HG03066 (cell line): Measurements from ENCODE around the gene KRT8.

Experiments used
- ATAC-seq: cut with Tn5 transposase; IDR thresholded peaks from one replicate; pipeline ENCODE4 v1.9.1; 2021; ENCODE audit warnings: low read depth; ENCODE audit not compliant: unreplicated experiment

Gene KRT8

GRCh38 chr12:52925717-52926595 lies 21.1 kb upstream of the KRT8 start:
- ATAC-seq, result no peak

DNA sequence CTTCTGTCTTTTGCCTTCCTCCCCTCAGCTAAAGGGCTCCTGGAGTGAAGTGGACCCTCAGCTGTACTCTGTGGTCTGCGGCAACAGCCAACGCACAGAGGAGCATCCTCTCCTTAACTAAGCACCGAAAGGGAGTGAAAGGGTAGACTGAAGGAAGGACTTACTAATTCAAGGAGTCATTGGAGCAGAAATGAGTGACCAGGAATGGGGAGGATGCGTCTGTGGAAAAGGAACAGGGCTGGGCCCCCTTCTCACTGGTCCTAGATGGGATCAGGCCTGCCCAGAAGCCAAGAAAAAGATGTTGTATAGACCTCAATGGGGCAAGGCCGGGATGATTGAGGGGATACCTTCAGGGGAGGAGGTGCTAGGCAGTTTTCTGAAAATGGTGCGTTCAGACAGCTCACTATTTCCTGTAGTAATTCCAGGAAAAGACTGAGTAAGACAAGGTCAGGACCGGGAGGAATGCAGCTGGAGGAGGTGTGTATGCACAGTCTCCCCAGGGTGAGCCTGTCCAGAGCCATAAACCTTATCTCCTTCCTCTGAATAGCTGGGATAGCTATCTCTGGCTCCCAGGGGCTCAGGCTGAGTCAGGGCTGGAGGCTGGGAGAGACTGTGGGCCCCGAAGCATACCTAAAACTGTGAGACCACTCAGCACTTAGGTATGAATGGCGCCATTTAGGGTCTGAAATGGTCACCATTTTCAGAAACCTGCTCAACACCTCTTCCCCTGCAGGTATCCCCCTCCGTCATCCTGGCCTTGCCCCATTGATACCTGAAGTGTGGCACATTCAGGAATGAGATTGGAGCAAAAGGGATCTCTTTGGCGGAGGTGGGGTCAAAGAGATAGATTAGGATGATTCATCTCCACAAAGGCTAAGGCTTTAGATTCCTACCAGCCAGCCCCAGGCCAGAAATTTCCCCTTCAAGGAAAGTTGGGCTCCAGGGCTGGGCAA lies 20.2 kb upstream of the KRT8 start:
- ATAC-seq, result no peak

DNA sequence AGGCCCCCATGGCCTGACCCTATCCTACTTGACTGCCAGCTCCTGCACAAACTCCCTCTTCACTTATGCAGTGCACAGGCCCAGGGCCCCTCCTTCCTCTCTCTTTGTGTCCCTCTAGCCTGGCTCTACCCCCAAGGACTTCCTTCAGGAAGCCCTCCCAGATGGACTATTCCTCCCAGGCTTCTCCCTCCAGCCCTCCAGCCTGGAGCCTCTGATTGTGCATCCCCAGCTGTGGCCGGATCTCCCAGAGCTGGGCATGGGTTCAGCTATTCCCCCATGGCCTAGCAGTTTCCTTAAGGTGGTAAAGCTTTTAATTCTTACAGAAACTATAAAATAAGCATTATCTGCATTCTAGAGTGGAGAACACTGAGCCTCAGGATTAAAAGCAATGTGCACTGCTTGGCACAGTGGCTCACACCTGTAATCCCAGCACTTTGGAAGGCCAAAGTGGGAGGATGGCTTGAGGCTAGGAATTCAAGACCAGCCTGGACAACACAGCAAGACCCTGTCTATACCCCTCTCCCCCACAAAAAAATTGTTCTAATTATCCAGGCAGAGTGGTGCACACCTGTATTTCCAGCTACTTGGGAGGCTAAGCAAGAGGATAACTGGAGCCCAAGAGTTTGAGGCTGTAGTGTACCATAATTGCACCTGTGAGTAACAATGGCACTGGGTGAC lies 16.8 kb upstream of the KRT8 start:
- ATAC-seq, result no peak

DNA sequence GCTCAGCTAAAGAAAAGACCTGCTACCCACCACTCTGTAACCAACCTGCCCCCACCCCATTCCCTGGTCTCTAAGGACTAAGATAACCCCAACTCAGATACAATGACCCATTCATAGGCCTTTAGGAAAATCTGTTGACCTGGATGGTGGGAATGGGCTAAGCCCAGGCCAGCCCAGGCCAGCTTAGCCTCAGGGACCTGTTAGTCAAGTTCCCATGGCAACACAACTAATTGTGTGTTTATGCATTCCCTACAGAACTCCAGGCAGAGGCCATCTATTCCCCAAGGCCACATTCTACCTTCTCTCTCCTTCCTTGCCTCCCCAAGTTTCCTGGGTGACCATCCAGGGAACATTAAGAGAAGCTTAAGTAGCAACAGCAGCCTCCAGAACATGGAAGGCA lies 16.1 kb upstream of the KRT8 start:
- ATAC-seq, result no peak

DNA sequence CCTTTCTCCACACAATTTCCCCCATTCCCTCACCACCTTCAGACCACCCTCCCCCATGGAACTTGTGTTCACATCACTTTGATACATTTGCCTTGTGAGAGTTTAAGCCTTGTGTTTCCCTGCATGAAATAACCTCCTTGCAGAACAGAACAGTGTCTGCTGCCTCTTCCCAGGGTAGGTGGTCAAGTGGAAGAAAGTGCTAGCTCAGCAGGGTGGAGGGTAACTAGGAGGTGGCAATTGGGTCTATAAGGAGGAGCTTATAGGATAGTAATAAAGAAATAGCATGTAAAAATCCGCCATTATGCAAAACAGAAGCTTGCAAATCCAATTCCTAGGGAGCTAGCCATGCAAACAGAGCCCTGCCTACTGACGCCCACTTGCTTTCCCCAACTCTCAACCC lies 13.9 kb upstream of the KRT8 start:
- ATAC-seq, result no peak

DNA sequence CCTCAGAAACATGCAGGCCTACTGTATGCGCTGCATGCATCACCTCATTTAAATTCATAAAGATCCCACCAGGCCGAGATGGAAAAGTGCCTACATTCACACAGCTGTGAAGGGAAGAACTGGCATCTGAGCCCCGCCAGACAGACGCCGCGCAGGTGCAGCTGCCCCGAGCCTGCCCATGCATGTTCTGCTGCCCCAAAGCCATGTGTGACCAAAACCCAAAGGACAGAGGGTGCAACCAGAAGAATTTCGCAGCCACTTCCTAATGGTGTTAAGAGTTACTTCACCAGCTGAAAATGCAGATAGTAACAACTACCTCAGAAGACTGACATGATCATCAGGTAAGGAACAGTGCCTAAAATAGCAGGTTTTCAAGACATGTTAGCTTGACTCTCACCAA lies 13.5 kb upstream of the KRT8 start:
- ATAC-seq, result no peak

DNA sequence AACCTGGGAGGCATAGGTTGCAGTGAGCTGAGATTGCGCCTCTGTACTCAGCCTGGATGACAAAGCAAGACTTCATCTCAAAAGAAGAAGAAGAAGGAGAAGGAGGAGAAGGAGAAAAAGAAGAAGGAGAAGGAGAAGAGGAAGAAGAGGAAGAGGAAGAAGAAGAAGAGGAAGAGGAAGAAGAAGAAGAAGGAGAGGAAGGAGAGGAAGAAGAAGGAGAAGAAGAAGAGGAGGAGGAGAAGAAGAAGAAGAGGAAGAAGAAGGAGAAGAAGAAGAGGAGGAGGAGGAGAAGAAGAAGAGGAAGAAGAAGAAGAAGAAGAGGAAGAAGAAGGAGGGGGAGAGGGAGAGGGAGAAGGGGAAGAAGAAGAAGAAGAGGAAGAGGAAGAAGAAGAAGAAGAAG lies 12.9 kb upstream of the KRT8 start:
- no peak for ATAC-seq

DNA sequence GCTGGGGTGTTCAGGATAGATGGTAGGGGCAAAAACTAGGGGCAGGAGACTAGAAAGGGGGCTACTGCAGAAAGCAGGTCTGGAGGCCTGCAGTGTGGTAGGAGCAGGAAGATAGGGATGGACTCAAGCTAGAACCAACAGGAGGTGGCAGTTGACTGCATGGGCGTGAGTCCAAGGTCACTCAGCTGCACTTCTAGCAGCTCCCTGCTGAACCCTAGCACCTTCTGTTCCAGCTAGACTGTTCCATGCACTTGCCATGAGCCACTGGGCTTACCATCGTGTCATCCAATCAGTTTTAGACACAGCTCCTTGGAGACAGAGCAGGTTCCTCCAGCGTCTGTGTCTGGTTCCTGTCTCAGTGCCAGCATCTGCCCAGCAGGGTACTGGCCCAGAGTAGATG lies 11.3 kb upstream of the KRT8 start:
- ATAC-seq, result no peak

DNA sequence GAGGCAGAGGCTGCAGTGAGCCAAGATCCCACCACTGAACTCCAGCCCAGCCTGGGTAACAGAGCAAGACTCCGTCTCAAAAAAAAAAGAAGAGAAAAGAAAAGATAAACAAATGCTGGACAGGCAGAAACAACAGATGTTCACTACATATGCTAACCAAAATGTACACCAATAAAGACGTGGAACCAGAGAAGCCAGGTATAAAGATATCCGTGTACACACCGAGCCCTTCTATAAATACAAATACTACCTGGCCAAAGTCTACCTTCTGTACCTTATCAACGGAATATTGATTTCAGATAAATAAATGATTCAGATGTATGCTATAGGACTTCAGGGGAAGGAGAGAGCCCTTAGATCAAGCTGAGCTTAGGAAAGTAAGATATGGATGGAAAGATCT lies 10.8 kb upstream of the KRT8 start:
- no peak for ATAC-seq

DNA sequence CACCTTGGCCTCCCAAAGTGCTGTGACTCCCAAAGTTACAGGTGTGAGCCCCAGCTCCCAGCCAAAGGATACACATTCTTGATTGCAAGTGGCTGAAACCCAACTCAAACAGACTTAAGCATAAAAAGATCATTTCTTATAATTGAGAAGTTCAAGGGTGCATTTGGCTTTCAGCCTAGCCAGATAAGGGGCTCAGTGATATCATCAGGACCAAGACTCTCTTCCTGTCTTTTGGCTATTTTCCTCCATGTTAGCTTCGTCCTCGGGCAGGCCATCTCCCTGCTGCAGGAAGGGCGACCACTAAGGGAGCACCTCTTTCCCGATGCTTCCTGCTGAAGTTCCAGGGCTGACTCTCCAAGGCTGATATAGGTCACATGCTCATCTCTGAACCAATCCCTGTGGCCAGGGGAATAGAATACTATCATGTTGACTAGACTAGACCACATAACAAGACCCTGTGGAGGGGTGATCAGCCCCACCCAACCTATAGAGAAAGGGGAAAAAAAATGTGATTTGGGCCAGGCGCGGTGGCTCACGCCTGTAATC lies 9.8 kb upstream of the KRT8 start:
- ATAC-seq, result no peak

- ATAC-seq, result no peak
Observed at GRCh38 chr12:52913431-52913821, 8.6 kb upstream of the KRT8 start.

DNA sequence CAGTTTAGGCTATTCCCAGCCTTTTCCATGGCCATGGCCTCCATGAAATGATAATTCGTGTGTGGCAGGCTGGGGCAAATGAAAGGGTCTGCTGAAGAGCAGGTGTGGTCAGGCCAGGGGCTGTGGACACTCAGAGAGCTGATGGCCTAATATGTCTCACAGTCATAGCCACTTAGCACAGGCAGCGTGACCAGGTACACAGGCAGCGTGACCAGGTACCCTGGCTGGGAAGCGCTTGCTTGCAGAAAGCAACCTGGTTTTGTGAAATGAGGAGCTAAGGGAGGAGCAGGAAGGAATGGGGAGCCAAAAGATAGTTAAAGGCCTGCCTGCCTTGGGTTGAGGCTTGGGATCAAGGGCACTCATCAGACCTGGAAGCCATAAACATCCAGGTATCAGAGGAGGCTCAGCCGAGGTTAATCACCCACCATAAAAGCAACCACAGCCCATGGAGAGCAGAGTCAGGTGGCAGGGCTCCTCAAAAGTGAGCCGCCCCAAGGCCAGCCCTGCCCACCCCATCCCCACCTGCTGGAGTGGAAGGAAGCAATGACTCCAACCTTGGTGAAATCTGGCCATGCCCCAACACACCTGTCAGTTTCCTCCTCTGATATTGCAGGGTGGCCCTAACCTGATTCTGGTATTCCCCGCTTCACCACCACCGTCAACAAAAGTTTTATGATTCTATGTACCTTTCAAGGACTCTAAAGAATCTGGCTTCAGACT lies 8.0 kb upstream of the KRT8 start:
- ATAC-seq, result no peak

- no peak for ATAC-seq
Observed at GRCh38 chr12:52910248-52910883, 5.5 kb upstream of the KRT8 start.

GRCh38 chr12:52909796-52910195 lies 4.9 kb upstream of the KRT8 start:
- no peak for ATAC-seq

DNA sequence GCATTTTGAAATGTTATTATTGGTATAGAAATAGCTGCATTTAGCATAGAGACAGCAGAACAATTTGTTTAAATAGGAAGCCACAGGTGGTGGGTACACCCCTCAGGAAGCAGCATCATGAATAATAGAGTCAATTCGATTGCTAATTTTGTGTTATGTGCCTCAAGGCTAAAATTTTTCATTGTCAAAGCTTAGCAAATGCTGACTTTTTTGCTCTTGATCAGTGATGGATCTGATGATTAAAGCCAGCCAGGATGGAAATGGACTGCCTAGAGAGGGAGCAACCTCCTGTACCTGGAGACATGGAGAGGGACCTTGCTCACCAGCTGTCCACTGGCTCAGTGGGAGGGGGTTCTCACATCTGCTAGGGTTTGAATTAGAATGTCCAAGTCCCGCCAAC lies 4.5 kb upstream of the KRT8 start:
- ATAC-seq, result no peak

GRCh38 chr12:52907092-52907810 lies 2.4 kb upstream of the KRT8 start:
- ATAC-seq, result no peak

DNA sequence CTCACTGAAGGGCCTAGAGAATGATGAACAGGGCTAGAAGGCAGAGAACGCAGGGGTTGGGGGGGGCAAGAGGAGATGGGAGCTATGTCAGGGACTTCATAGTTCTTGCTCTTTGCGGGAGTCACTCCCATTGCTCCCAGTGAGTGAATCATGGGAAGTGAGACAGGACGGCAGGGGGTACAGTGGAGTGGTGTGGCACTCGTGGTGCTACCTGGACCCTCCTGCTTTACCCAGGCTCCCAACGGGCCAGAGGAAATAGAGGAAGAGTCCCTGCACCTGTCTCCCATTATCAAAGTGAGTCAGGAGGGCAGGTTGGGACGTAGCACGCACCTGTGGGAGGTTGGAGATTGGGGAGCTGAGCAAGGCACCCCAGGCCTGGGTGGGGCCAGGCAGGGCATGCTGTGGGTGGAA lies 1.3 kb upstream of the KRT8 start:
- no peak for ATAC-seq

DNA sequence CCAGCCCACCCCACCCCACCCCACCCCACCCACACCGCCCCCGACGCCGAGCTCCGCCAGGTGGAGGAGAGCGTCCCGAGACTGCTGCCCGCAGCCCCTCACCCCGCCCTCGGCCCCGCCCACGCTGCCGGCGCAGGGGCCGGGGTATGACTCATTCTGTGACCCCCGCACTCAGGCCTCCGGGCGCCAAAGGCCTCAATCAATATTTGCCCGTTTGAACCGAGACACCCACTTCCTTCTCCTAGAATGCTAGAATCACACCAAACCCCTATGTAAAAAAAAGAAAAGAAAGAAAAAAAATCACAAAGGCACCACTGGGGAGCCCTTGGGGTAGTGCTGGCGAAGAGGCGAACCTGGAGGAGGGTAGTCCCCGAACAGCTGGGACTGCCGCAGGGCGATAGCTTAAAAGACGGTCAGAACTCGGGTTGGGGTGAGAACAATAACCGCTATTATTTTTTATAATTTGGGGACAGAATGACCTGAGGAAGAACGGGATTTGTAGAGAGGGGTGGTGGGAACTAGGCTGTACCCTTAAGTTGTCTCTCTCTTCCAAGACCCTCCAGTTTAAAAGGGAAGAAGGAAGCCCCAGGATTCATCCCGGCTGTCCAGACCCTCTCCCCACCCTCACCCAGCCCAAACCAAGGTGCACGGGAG lies 894 bp downstream of the KRT8 start:
- no peak for ATAC-seq
